Esophagus mucosa (tissue), 1 donor: Measurements from ENCODE around the gene KANSL1L. TPM values are rescaled to one million over a fixed set of nuclear protein-coding genes. Genes with fewer than 3 reads are reported as not detected.
A peak's percentile ranks its signal among the peaks of the same experiment; 100 is the strongest.
"Not testable (repeated sequence)": the region's sequence is repeated elsewhere in the genome, so short reads cannot be mapped to it uniquely, and the experiment has no call there.

Experiments used
- ATAC-seq: fragments of 200-7000 bp; cut with Tn5 transposase; one replicate; pipeline ENCODE4 v1.9.1; 2020
- total RNA-seq: library from RNA; stranded (reverse); gene quantifications from one replicate; pipeline ENCODE4 v1.2.4, GENCODE V29; 2023
- donor health status: DM: yes; HTN: yes; CAD: no.

KANSL1L gene, protein sequence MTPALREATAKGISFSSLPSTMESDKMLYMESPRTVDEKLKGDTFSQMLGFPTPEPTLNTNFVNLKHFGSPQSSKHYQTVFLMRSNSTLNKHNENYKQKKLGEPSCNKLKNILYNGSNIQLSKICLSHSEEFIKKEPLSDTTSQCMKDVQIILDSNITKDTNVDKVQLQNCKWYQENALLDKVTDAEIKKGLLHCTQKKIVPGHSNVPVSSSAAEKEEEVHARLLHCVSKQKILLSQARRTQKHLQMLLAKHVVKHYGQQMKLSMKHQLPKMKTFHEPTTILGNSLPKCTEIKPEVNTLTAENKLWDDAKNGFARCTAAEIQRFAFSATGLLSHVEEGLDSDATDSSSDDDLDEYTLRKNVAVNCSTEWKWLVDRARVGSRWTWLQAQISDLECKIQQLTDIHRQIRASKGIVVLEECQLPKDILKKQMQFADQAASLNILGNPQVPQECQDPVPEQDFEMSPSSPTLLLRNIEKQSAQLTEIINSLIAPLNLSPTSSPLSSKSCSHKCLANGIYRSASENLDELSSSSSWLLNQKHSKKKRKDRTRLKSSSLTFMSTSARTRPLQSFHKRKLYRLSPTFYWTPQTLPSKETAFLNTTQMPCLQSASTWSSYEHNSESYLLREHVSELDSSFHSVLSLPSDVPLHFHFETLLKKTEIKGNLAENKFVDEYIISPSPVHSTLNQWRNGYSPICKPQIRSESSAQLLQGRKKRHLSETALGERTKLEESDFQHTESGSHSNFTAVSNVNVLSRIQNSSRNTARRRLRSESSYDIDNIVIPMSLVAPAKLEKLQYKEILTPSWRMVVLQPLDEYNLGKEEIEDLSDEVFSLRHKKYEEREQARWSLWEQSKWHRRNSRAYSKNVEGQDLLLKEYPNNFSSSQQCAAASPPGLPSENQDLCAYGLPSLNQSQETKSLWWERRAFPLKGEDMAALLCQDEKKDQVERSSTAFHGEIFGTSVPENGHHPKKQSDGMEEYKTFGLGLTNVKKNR
- total RNA-seq: 6.4 TPM

DNA sequence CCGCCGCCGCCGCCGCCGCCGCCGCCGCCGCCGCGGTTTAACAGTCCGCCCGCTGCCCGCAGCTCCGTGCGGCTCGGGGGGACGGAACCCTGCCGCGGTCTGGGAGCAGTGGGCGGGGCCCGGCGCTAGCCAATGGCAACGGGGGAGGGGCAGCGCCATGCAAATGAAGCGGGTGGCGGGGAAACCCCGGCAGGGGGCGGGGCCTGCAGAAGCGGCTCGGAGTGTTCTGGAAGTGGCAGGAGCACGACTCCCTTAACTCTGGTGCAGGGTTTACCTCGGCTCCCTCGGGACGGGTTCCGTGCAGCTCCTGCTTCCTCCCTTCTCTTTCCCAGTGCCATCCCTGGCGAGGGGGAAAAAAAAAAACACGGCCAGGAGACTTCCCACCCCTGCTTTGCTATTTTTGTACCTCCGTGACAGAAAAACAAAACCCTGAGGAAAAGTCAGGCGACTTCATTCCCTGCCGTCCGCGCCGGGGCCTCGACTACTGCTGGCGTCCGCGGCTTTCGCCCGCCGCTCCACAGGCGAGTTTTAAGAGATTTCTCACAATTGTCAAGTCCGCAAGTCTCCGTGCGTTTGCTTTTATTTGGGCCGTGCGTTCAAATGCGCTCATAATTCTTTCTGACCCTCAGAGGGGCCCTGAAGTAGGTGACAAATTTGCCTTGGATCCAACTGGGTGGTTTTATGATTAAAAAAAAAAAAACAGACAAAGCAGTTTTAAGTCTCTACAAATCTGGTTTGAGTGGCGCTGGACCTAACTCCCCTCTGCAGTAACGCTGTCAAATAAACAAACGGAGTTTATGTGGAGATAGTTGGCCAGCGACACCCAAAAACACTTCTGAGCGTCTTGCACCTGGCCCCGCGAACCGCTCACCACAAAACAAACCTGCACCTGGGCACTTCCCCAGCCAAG lies at the start of gene KANSL1L:
Gene KANSL1L (minus strand): TSS at position 101 of the 910 bp plus-strand sequence. CDS start 16,827 bp downstream, outside the sequence.
- ATAC-seq: peak; percentile 98

- ATAC-seq: no peak
Measured at GRCh38 chr2:210215120-210215519, 43.9 kb upstream of the KANSL1L start.

DNA sequence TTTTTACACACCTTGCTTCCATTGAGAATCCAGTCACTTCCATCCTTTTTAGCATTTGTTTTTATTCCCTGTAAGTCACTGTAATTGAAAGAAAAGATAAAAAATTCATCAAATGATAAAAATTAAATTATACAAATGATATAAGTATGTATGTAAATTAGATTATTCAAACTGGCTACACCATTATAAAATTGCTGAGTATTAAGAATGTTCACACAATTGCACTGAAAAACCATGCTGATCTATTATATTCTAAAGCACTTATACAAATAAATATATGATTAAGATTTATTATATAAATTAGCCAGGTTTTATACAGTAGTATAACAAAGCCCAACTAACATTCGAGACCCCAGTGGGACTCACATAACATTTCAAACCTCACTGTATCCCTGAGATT lies 39.0 kb upstream of the KANSL1L start:
- ATAC-seq: no peak

GRCh38 chr2:210207929-210208328 lies 36.7 kb upstream of the KANSL1L start:
- no peak for ATAC-seq

DNA sequence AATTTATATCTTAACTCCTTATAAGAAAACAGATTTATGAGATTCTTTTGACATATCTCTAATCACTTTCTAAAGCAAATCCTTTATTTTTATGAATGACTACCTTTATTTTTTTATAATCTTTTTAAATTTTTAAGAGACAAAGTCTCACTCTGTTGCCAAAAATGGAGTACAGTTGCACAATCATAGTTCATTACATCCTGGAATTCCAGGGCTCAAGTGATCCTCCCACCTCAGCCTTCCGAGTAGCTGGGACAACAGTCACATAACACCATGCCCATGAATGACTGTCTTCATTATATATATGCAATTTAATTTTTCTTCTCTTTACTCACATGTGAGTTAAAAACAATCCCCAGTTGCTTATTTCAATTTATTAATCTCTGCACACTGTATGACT lies 32.3 kb upstream of the KANSL1L start:
- ATAC-seq: no peak

DNA sequence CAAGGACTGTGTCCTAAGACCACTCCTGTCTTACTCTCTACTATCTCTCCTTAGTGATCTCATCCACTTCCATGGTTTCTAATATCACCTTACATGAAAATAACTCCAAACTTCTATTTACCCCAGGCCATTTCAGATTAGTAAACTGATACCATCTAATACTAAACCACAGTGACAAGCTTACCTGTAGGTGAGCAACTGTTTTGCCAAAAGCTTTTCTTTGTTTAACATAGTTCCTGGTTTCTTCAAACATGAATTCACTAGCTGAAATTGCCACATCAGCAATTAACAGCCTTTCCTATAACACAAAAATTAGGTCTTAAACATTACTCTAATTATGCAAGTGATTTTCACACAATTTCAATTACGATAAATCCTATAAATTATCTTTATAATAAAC lies 31.9 kb upstream of the KANSL1L start:
- ATAC-seq: no peak

DNA sequence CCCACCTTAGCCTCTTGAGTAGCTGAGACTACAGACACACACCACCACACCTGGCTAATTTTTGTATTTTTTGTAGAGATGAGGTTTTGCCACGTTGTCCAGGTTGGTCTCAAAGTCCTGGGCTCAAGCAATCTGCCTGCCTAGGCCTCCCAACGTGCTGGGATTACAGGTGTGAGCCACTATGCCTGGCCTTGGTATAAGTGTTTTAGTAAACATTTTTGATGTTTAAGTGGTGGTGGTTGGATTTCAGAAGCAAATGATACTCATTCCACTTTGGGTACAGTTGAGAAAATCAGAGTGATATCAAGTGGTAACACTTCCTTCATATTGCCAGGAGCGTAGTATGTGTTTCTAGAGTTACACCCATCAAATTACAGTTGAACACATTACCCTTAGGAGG lies 28.6 kb upstream of the KANSL1L start:
- ATAC-seq: no peak

- no peak for ATAC-seq
Measured at GRCh38 chr2:210199186-210199765, 28.1 kb upstream of the KANSL1L start.

GRCh38 chr2:210198326-210198725 lies 27.1 kb upstream of the KANSL1L start:
- no peak for ATAC-seq

DNA sequence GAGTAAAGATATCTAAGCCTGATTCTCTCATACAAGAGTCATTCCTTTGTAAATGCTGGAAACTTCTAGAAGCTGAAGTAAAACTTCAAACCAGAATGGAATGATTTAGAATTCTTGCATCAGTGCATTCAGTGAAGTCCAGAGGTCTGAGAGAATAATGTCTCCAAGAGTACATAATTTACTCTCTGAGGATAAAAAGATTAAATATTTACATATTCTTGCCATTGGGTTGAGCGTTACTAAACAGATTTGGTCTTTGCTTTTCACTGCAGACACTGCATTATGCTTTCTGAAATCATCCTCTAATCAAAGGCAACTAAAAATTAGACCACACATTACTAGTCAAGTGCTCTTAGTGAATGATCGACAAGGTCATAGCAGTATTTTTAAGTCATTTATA lies 26.5 kb upstream of the KANSL1L start:
- ATAC-seq: no peak

DNA sequence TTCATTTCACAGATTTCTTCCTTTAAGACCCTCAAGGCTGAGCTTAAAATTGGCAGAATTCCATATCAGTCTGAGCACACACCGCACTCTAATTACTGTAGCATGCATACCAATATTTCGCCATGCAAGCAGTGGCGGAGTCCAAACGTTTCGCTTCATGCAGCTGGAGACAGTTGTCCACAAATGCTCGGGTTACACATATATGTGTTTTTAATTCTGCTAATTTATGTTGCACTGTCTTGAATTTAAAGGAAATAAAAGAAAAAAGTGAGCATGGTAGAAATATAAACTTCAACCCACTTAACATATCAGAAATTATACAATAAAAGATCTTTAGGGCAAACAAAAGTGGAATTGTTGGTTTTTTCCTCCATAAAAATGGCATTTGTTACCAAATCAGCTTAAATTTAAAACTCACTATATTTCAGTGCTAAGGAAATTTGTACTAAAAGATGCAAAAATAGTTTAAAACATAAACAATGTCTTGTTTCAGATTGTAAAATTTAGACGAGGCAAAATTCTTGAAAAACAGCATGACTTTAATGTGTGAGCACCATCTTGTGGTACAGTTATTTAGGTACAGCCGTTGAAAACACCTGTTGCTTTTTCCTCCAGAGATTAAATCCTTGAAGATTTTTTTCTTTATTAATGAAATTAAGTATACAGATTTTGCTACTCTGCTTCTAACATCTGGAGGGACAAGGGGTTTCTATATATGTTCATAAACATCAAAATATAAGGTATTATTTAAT lies 24.1 kb upstream of the KANSL1L start:
- no peak for ATAC-seq

DNA sequence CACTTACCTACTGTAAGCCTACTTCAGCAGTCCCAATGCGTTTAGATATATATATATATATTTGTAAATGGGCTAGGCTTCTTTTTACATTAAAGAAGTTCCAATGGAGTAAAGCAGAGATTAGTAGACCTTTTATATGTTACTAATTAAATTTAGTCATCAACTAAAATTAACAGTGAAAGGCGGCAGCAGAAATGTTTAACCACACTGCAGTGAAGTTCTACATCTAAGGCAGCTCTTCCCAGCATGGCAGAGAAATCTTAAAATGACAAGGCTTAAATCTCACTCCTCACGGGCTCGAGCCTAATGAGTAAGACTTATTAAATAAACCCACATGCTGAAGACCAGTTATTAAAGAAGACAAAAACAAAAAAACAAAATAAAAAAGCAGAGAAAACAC lies 19.1 kb upstream of the KANSL1L start:
- no peak for ATAC-seq

GRCh38 chr2:210189452-210190138 lies 18.4 kb upstream of the KANSL1L start:
- no peak for ATAC-seq

GRCh38 chr2:210188755-210189154 lies 17.5 kb upstream of the KANSL1L start:
- ATAC-seq: no peak

GRCh38 chr2:210188190-210188589 lies 17.0 kb upstream of the KANSL1L start:
- ATAC-seq: no peak

DNA sequence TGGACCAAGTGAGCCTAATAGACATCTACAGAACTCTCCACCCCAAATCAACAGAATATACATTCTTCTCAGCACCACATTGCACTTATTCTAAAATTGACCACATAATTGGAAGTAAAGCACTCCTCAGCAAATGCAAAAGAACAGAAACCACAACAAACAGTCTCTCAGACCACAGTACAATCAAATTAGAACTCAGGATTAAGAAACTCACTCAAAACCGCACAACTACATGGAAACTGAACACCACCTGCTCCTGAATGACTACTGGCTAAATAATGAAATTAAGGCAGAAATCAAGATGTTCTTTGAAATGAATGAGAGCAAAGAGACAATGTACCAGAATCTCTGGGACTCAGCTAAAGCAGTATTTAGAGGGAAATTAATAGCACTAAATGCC lies 12.7 kb upstream of the KANSL1L start:
- not testable (repeated sequence) for ATAC-seq

DNA sequence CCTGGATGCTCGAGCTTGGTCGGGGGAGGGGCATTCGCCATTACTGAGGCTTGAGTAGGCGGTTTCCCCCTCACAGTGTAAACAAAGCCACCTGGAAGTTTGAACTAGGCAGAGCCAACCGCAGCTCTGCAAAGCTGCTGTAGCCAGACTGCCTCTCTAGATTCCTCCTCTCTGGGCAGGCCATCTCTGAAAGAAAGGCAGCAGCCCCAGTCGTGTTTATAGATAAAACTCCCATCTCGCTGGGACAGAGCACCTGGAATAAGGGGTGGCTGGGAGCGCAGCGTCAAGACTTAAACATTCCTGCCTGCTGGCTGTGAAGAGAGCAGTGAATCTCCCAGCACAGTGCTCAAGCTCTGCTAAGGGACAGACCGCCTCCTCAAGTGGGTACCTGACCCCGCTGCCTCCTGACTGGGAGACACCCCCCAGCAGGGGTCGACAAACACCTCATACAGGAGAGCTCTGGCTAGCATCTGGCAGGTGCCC lies 10.4 kb upstream of the KANSL1L start:
- not testable (repeated sequence) for ATAC-seq

GRCh38 chr2:210181033-210181605 lies 9.9 kb upstream of the KANSL1L start:
- ATAC-seq: not testable (repeated sequence)

GRCh38 chr2:210180477-210180876 lies 9.3 kb upstream of the KANSL1L start:
- ATAC-seq: no peak
